Measurements from ENCODE around the gene CCDC85C. TPM values are rescaled to one million over a fixed set of nuclear protein-coding genes. Genes with fewer than 3 reads are reported as not detected.

CCDC85C gene
- total and polyA plus RNA-seq, 8 donors, result 10.5 to 28.6 (median 15.9) TPM

DNA sequence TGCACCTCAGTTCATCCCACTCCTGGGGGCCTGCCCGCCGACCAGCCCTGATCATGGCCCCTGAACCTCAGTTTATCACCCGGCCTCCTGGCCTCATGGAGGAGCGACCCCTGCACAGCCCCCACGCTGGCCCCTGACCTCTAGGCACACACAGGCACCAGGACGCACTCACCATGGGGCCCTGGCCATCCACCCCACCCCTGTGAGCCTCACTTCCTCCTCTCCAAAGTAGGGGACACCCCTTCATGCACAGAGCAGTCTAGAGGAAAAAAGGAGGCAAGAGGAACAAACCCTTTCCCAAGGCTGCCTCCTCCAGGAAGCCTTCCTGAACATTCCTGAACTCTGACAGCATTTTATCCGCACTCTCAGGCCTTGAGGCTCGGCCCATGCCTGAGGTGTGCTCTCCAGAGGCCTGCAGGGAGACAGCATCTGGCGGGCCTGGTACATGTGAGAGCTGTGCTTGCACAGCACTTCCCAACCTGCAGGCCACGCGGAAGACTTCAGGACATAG, 83.4 kb downstream of the CCDC85C start:
- TF ChIP-seq POLR2AphosphoS5 (IDR thresholded peaks at IDR 0.05), result no peak
- TF ChIP-seq, protein P1, sequence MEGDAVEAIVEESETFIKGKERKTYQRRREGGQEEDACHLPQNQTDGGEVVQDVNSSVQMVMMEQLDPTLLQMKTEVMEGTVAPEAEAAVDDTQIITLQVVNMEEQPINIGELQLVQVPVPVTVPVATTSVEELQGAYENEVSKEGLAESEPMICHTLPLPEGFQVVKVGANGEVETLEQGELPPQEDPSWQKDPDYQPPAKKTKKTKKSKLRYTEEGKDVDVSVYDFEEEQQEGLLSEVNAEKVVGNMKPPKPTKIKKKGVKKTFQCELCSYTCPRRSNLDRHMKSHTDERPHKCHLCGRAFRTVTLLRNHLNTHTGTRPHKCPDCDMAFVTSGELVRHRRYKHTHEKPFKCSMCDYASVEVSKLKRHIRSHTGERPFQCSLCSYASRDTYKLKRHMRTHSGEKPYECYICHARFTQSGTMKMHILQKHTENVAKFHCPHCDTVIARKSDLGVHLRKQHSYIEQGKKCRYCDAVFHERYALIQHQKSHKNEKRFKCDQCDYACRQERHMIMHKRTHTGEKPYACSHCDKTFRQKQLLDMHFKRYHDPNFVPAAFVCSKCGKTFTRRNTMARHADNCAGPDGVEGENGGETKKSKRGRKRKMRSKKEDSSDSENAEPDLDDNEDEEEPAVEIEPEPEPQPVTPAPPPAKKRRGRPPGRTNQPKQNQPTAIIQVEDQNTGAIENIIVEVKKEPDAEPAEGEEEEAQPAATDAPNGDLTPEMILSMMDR (IDR thresholded peaks at IDR 0.05), result no peak
- TF ChIP-seq EP300 (IDR thresholded peaks at IDR 0.05), result no peak
- TF ChIP-seq POLR2A (IDR thresholded peaks at IDR 0.05), result no peak
- Histone ChIP-seq H3K36me3 (peaks cover 0 to 15% (median 13%) of the 10 kb centered on the region in 4 donors), H3K4me3 (no peak overlapping the region), H3K4me1 (peaks cover 45 to 61% (median 49%) of the 10 kb centered on the region in 4 donors), H3K27me3 (no peaks in the 10 kb centered on the region), H3K27ac (no peak overlapping the region), H3K9me3 (no peaks in the 10 kb centered on the region)
- DNase-seq, result no peak
- WGBS, 5 donors, result 77 to 91% (median 84%) methylated on average over 9 to 11 of the region's 11 CpGs
- intact Hi-C loops (cut with DNase I; ENCODE audit: low total_unique reads), result no loop called here

DNA sequence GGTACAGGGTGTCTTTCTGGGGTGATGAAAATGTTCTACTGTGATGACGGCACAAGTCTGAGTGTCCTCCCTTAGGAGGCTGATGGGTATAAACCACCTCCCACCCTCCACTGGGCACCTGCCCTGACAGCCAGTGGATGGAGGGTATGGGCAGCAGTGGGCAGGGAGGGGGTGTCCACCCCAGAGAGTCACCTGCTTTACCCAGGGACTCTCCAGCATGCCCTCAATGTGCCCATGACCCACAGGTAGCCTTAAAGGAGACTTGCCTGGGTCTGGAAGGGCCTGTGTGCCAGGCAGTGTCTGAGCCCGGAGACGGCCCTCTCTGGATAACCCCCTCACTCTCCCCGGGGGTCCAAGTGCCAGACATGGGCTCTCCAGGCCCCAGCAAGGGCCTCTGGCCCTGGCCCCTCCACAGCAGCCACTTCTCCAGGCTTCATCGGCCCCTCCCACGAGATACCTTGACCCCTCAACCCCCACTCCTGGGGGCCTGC, 84.0 kb downstream of the CCDC85C start:
- Histone ChIP-seq H3K9me3 (no peaks in the 10 kb centered on the region), H3K4me1 (peaks cover 38 to 55% (median 42%) of the 10 kb centered on the region in 4 donors), H3K27me3 (no peaks in the 10 kb centered on the region), H3K27ac (peak overlapping the region in 1 of 5 donors; percentile 5), H3K4me3 (no peak overlapping the region), H3K36me3 (peaks cover 0 to 22% (median 20%) of the 10 kb centered on the region in 4 donors)
- 73 to 89% (median 85%) methylated on average over 3 to 6 of the region's 6 CpGs for WGBS, 5 donors
- DNase-seq, result no peak
- intact Hi-C loops (cut with DNase I; ENCODE audit: low total_unique reads), result loop anchor here (5.0 kb wide), 1 partner anchor 112 kb away; no protein-coding TSS in a partner anchor
- TF ChIP-seq POLR2A (IDR thresholded peaks at IDR 0.05) (no peak), EP300 (IDR thresholded peaks at IDR 0.05) (no peak), POLR2AphosphoS5 (IDR thresholded peaks at IDR 0.05) (no peak)
- TF ChIP-seq, protein P1 (IDR thresholded peaks at IDR 0.05), result no peak

DNA sequence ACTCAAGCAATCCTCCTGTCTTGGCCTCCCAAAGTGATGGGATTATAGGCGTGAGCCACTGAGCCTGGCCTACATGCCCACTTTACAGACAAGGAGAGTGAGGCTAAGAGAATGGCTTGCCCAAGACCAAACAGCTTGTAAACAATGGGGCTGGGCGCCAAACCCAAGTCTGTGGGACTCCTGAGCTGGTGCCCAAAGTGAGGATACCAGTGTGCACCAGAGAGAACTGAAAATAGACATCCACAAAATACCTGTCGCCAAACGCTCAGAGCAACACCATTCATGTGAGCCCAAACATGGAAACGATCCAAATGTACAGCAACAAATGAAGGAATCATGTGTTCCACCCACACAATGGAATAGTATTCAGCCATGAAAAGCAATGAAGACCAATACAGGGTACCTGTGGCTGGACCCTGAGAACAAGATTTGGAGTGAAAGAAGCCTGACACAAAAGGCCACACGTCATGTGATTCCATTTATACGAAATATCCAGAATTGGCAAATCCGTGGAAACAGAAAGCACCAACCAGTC, 84.6 kb downstream of the CCDC85C start:
- intact Hi-C loops (cut with DNase I; ENCODE audit: low total_unique reads), result loop anchor here (5.0 kb wide), 1 partner anchor 113 kb away; no protein-coding TSS in a partner anchor
- no peaks in the 10 kb centered on the region for H3K9me3 ChIP-seq
- H3K36me3 ChIP-seq, result peaks cover 0 to 27% (median 25%) of the 10 kb centered on the region in 4 donors

More for the DNA sequence above, 84.6 kb downstream of the CCDC85C start:
- TF ChIP-seq, protein P1 (IDR thresholded peaks at IDR 0.05), result no peak
- TF ChIP-seq POLR2A (IDR thresholded peaks at IDR 0.05) (no peak), POLR2AphosphoS5 (IDR thresholded peaks at IDR 0.05) (no peak), EP300 (IDR thresholded peaks at IDR 0.05) (no peak)
- no peak overlapping the region for H3K4me3 ChIP-seq
- peak in 1 of 2 donors; percentile 3 for DNase-seq
- H3K27ac ChIP-seq, result peak overlapping the region in 1 of 5 donors; percentile 5
- H3K27me3 ChIP-seq, result no peaks in the 10 kb centered on the region
- WGBS, 5 donors, result 89 to 97% (median 90%) methylated on average over 8 of the region's 8 CpGs
- peaks cover 32 to 49% (median 37%) of the 10 kb centered on the region in 4 donors for H3K4me1 ChIP-seq
